HepG2 (cell line): Measurements from ENCODE around the gene HDGFL2. TPM values are rescaled to one million over a fixed set of nuclear protein-coding genes. Genes with fewer than 3 reads are reported as not detected.

ENCODE experiments used
- ATAC-seq: fragments of 200-7000 bp; cut with Tn5 transposase; 3 replicates; pipeline ENCODE4 v1.9.1; 2020; ENCODE audit warnings: mild to moderate bottlenecking, moderate library complexity
- BruUV-seq: library from RNA; stranded (reverse); fragments of 400-500 nt; replicated peaks from 2 replicates; lab custom pipeline; 2021; lab: Mats Ljungman, UMichigan
- CTCF ChIA-PET: fragments of 300-600 bp; formaldehyde crosslinking; extraction: SDS; loops from one replicate; lab custom pipeline; 2021; ENCODE audit warnings: low total read pairs, inconsistent platforms, low intra/inter-chr PET ratio; lab: Yijun Ruan, JAX
- POLR2A ChIA-PET: fragments of 350-600 bp; sonication (Branson Sonifier 250); formaldehyde crosslinking; loops from one replicate; lab custom pipeline; 2020; ENCODE audit warnings: antibody characterized with exemption, inconsistent platforms; lab: Yijun Ruan, JAX
- DNase-seq: peaks from one replicate; pipeline ENCODE4 v3.0.0-alpha.2; 2015; ENCODE audit warnings: low spot score
- FAIRE-seq: peaks from 3 replicates; lab custom pipeline; 2011; peaks lifted over from hg19 to GRCh38; lab: Jason Lieb, UNC
- H2AFZ ChIP-seq: one replicate; pipeline ENCODE4 v1.6.1; 2011; ENCODE audit warnings: low read length, inconsistent platforms
- H3K27ac ChIP-seq: fragments of 300-600 bp; 3 replicates; pipeline ENCODE4 v1.8.0; 2011; ENCODE audit warnings: mixed run types, mild to moderate bottlenecking, mixed read lengths, low read length, inconsistent platforms; ENCODE audit not compliant: insufficient read depth; ENCODE audit errors: extremely low read length
- H3K27me3 ChIP-seq, 2 experiments: fragments of 200-600 bp in 1 of 2; 2 replicates in 1 of 2; 3 replicates in 1 of 2; pipeline versions ENCODE4 v1.6.0 to v1.8.0; 2011; ENCODE audit warnings: low read length in 2 of 2, mild to moderate bottlenecking in 2 of 2, moderate library complexity in 2 of 2, inconsistent platforms in 1 of 2; ENCODE audit not compliant: insufficient read depth in 2 of 2, control insufficient read depth in 1 of 2
- H3K36me3 ChIP-seq, 2 experiments: fragments of 200-600 bp in 1 of 2; replicated peaks in 1 of 2; 2 replicates in 1 of 2; 3 replicates in 1 of 2; pipeline versions ENCODE4 v1.5.1 to v1.8.0; 2011; ENCODE audit warnings: low read length in 2 of 2, inconsistent platforms in 1 of 2; ENCODE audit not compliant: insufficient read depth in 2 of 2, control insufficient read depth in 1 of 2
- H3K4me1 ChIP-seq: 2 replicates; pipeline ENCODE4 v1.5.1; 2012; ENCODE audit warnings: low read length, inconsistent platforms; ENCODE audit not compliant: insufficient read depth
- H3K4me2 ChIP-seq: 2 replicates; pipeline ENCODE4 v1.6.0; 2011; ENCODE audit warnings: low read depth, low read length, inconsistent platforms
- H3K4me3 ChIP-seq, 3 experiments: fragments of 200-600 bp in 1 of 3; sonication (generic), shearing (Covaris generic) in 1 of 3; replicated peaks in 1 of 3; 2 replicates each; pipeline ENCODE4 v1.5.1; 2011 to 2016; ENCODE audit warnings: low read length in 3 of 3, inconsistent platforms in 2 of 3, low read depth in 2 of 3, mild to moderate bottlenecking in 2 of 3, control low read depth in 1 of 3, mixed read lengths in 1 of 3; ENCODE audit not compliant: insufficient read depth in 1 of 3
- H3K79me2 ChIP-seq: one replicate; pipeline ENCODE4 v1.6.1; 2011; ENCODE audit warnings: low read length, inconsistent platforms; ENCODE audit not compliant: insufficient read depth
- H3K9ac ChIP-seq: 2 replicates; pipeline ENCODE4 v1.6.0; 2011; ENCODE audit warnings: mild to moderate bottlenecking, low read depth, low read length, inconsistent platforms; ENCODE audit not compliant: insufficient read depth
- H3K9me3 ChIP-seq: 2 replicates; pipeline ENCODE4 v1.5.1; 2012; ENCODE audit warnings: mild to moderate bottlenecking, low read length
- H4K20me1 ChIP-seq: 2 replicates; pipeline ENCODE4 v1.6.0; 2011; ENCODE audit warnings: inconsistent platforms, mild to moderate bottlenecking, low read length, moderate library complexity; ENCODE audit not compliant: insufficient read depth
- CHD2 ChIP-seq: IDR thresholded peaks from 2 replicates; pipeline ENCODE4 v1.6.1; 2011; ENCODE audit warnings: low read depth, low read length, improper control_type of control experiment
- HHEX ChIP-seq: IDR thresholded peaks from 2 replicates; pipeline ENCODE4 v1.6.1; 2016; ENCODE audit warnings: control low read depth
- KLF11 ChIP-seq: IDR thresholded peaks from 2 replicates; pipeline ENCODE4 v1.6.1; 2016; ENCODE audit warnings: missing compliant biosample characterization
- LCORL ChIP-seq, 2 experiments: fragments of 450-650 bp in 1 of 2; sonication (generic) in 1 of 2; formaldehyde crosslinking in 1 of 2; IDR thresholded peaks; 2 replicates each; pipeline versions ENCODE4 v1.5.0 to v1.6.1; 2017 to 2020; ENCODE audit warnings: antibody characterized with exemption in 1 of 2, missing genetic modification reagents in 1 of 2
- PHF5A ChIP-seq: IDR thresholded peaks from one replicate; pipeline ENCODE4 v1.6.1; 2018; ENCODE audit warnings: low read depth, missing genetic modification reagents; ENCODE audit not compliant: unreplicated experiment
- PTBP1 ChIP-seq: fragments of 200-400 bp; formaldehyde crosslinking; IDR thresholded peaks from 2 replicates; pipeline ENCODE4 v1.6.1; 2018; ENCODE audit warnings: low read length, low read depth; ENCODE audit not compliant: poor library complexity, severe bottlenecking
- RBAK ChIP-seq: sonication (generic); formaldehyde crosslinking; IDR thresholded peaks from 2 replicates; pipeline ENCODE4 v1.5.1; 2020; ENCODE audit warnings: mild to moderate bottlenecking, missing genetic modification reagents
- REXO4 ChIP-seq: sonication (generic); formaldehyde crosslinking; IDR thresholded peaks from 2 replicates; pipeline ENCODE4 v1.8.0; 2022; ENCODE audit warnings: missing genetic modification reagents, mild to moderate bottlenecking, borderline replicate concordance
- TFE3 ChIP-seq: IDR thresholded peaks from 2 replicates; pipeline ENCODE4 v1.6.1; 2016
- TP53 ChIP-seq: sonication (generic); formaldehyde crosslinking; conservative IDR thresholded peaks from 2 replicates; pipeline ENCODE4 v1.4.0; 2020; ENCODE audit warnings: missing genetic modification reagents
- U2AF2 ChIP-seq: fragments of 200-400 bp; formaldehyde crosslinking; IDR thresholded peaks from 2 replicates; pipeline ENCODE4 v1.6.1; 2017; ENCODE audit warnings: low read depth, mild to moderate bottlenecking, low read length
- ZNF343 ChIP-seq: sonication (generic); formaldehyde crosslinking; IDR thresholded peaks from 2 replicates; pipeline ENCODE4 v1.4.0; 2020; ENCODE audit warnings: mild to moderate bottlenecking, missing genetic modification reagents
- ZNF577 ChIP-seq: sonication (generic); formaldehyde crosslinking; IDR thresholded peaks from 2 replicates; pipeline ENCODE4 v1.4.0; 2020; ENCODE audit warnings: mild to moderate bottlenecking, low read depth, missing genetic modification reagents, borderline replicate concordance
- ZSCAN21 ChIP-seq: sonication (generic); formaldehyde crosslinking; IDR thresholded peaks from 2 replicates; pipeline ENCODE4 v1.8.0; 2022; ENCODE audit warnings: mild to moderate bottlenecking, missing genetic modification reagents, moderate library complexity, borderline replicate concordance
- WGBS: methylation state at CpG from one replicate; pipeline ENCODE4 v1.1.6; 2017; ENCODE audit warnings: low lambda C conversion rate; 5-methylcytosine and 5-hydroxymethylcytosine counted together
- in situ Hi-C: cut with HindIII; loops from 2 replicates; pipeline ENCODE4 v1.10.0; 2017; ENCODE audit warnings: low pct_unique_long_range_greater_than_20kb; ENCODE audit not compliant: extremely low pct_ligation_motif_present
- intact Hi-C: fragments of 100-400 bp; cut with micrococcal nuclease; formaldehyde crosslinking; loops from one replicate; pipeline ENCODE4 v1.10.0; 2022; ENCODE audit not compliant: unreplicated experiment
- polyA plus RNA-seq, 8 experiments: library from polyadenylated mRNA; depleted of rRNA in 3 of 8; stranded (reverse) in 7 of 8; unstranded in 1 of 8; fragments of >200 nt; fragmentation: Illumina TruSeq in 4 of 8; extraction: Trizol in 4 of 8; gene quantifications; 2 replicates each; pipeline versions ENCODE4 v1.2.1 to v1.2.3, GENCODE V29; 2011 to 2016; ENCODE audit warnings: low read depth in 4 of 8, missing spikeins in 1 of 8, mixed read lengths in 1 of 8; ENCODE audit not compliant: insufficient read depth in 1 of 8
- total RNA-seq, 5 experiments: library from RNA; depleted of rRNA; stranded (reverse); fragments of >200 nt; fragmentation: Illumina TruSeq; extraction: Trizol; gene quantifications; 2 replicates each; pipeline ENCODE4 v1.2.3, GENCODE V29; 2016; ENCODE audit warnings: low read depth in 1 of 5

Gene HDGFL2
- total and polyA plus RNA-seq, 2 of the 13 experiments (the other 11 are each of a cell fraction or from before 2014, with no cell fraction given), result 20.0 to 51.1 TPM

- POLR2A ChIA-PET, result interaction anchor here (0.6 kb wide), 1 partner anchor 46 kb away, joined by 3 read pairs; no protein-coding TSS in a partner anchor
- over 99% methylated on average over 21 of the region's 29 CpGs for WGBS
- no peak for ATAC-seq
- no peak for TF ChIP-seq KLF11
- no peak for TF ChIP-seq HHEX (CRISPR knock-in tag)
- TF ChIP-seq PTBP1, result no peak
- no peak for TF ChIP-seq REXO4 (CRISPR knock-in tag)
- no peak for TF ChIP-seq TP53 (CRISPR knock-in tag)
- no peak for TF ChIP-seq LCORL (IDR thresholded peaks at IDR 0.05)
- TF ChIP-seq LCORL (CRISPR knock-in tag; IDR thresholded peaks at IDR 0.05), result no peak
- no peak for TF ChIP-seq ZNF577 (CRISPR knock-in tag)
- TF ChIP-seq U2AF2, result no peak
- TF ChIP-seq TFE3, result no peak
- no peak for TF ChIP-seq PHF5A
- TF ChIP-seq ZNF343 (CRISPR knock-in tag), result no peak
- TF ChIP-seq RBAK (CRISPR knock-in tag), result no peak
- TF ChIP-seq CHD2, result no peak
- TF ChIP-seq ZSCAN21, result no peak
These were observed 28.9 kb downstream of the HDGFL2 start for GRCh38 chr19:4500841-4501591.

More at GRCh38 chr19:4500841-4501591, 28.9 kb downstream of the HDGFL2 start:
- in situ Hi-C loops, result no loop called here
- H3K4me2 ChIP-seq, result no peak overlapping the region
- FAIRE-seq (no peak), DNase-seq (no peak)
- no peaks in the 10 kb centered on the region for H3K4me1 ChIP-seq
- intact Hi-C loops, result no loop called here
- peaks cover 12 to 36% of the 10 kb centered on the region in 2 experiments; a peak in 4 of 5 replicates for H3K36me3 ChIP-seq
- H4K20me1 ChIP-seq, result no peaks in the 10 kb centered on the region
- no peak overlapping the region for H3K27ac ChIP-seq
- no peaks in the 10 kb centered on the region for H3K9me3 ChIP-seq
- H3K9ac ChIP-seq, result no peak overlapping the region
- no peak overlapping the region for H2AFZ ChIP-seq
- no TSS peak for BruUV-seq
- H3K79me2 ChIP-seq, result no peaks in the 10 kb centered on the region
- CTCF ChIA-PET, result no interaction called here
- no peak overlapping the region for H3K4me3 ChIP-seq
- H3K27me3 ChIP-seq, result no peaks in the 10 kb centered on the region
